Ammon's horn (tissue), 1 donor: ENCODE data around the gene SLC7A5.
"Not testable (repeated sequence)": the region's sequence is repeated elsewhere in the genome, so short reads cannot be mapped to it uniquely, and the experiment has no call there.

Experiments
- DNase-seq: peaks from one replicate; pipeline ENCODE4 v3.0.0-alpha.2; 2016; ENCODE audit warnings: low spot score

The SLC7A5 gene

GRCh38 chr16:87861300-87862099 is 7.8 kb downstream of the SLC7A5 start:
- not testable (repeated sequence) for DNase-seq

GRCh38 chr16:87860553-87861299 is 8.6 kb downstream of the SLC7A5 start:
- no peak for DNase-seq

GRCh38 chr16:87858151-87858993 is 10.9 kb downstream of the SLC7A5 start:
- peak; percentile 75 for DNase-seq

GRCh38 chr16:87856791-87857228 is 12.5 kb downstream of the SLC7A5 start:
- DNase-seq = no peak

GRCh38 chr16:87855852-87856715 is 13.2 kb downstream of the SLC7A5 start:
- DNase-seq = peak; percentile 67

- no peak for DNase-seq
Measured at GRCh38 chr16:87854907-87855683, 14.2 kb downstream of the SLC7A5 start.

GRCh38 chr16:87854053-87854906 is 15.0 kb downstream of the SLC7A5 start:
- no peak for DNase-seq

GRCh38 chr16:87853411-87854052 is 15.8 kb downstream of the SLC7A5 start:
- peak; percentile 93 for DNase-seq

GRCh38 chr16:87851601-87852000 is 17.7 kb downstream of the SLC7A5 start:
- DNase-seq = no peak

GRCh38 chr16:87851141-87851587 is 18.1 kb downstream of the SLC7A5 start:
- DNase-seq = no peak

GRCh38 chr16:87850009-87851006 is 19.0 kb downstream of the SLC7A5 start:
- peak; percentile 69 for DNase-seq

GRCh38 chr16:87849419-87850008 is 19.8 kb downstream of the SLC7A5 start:
- DNase-seq = no peak

- DNase-seq = no peak
Measured at GRCh38 chr16:87848676-87849345, 20.5 kb downstream of the SLC7A5 start.

- peak; percentile 92 for DNase-seq
Measured at GRCh38 chr16:87847785-87848675, 21.3 kb downstream of the SLC7A5 start.

- DNase-seq = no peak
Measured at GRCh38 chr16:87847467-87847784, 21.9 kb downstream of the SLC7A5 start.
